Placental epithelial cell (primary cell): ENCODE measurements around the gene MTA3. TPM values are rescaled to one million over a fixed set of nuclear protein-coding genes. Genes with fewer than 3 reads are reported as not detected.

Experiments used
- small RNA-seq: library from RNA; depleted of rRNA; stranded (forward); fragments of <200 nt; gene quantifications from one replicate; pipeline ENCODE3, GENCODE V24; 2012
- total RNA-seq: library from RNA; depleted of rRNA; stranded (reverse); fragments of >200 nt; gene quantifications from 2 replicates; pipeline ENCODE4 v1.2.3, GENCODE V29; 2012

MTA3 gene
- 29.0 and 36.1 TPM in 2 replicates for total RNA-seq

GRCh38 chr2:42568401-42569115, at the start of gene MTA3:
Gene MTA3, plus strand, starts transcription at chr2:42568632. Its CDS starts 114 bp downstream, at chr2:42568746.

DNA sequence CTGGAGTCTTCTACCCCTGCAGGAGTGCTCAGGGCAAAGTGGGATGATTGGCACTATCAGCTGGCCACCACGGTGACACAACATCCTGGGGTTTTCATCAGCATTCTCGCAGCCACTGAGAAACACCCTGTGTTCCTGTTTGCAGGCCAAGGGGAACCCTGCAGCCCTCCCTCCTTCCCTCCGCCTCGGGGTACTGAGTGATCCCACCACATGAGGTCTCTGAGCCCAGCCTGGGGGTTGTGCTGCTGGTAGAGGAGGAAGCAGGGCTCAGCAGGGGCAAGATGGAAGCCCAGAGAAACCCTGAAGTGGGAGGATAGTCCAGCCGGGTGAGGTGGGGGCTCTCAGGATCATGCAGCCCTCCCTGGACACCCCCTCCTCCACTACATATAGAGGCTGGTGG, 195.7 kb downstream of the MTA3 start, which contains the start of gene OXER1:
Gene OXER1, minus strand, starts transcription at position 40 of the 400 bp plus-strand sequence. CDS start 73 bp downstream, outside the sequence.

GRCh38 chr2:42792583-42793333, 224.3 kb downstream of the MTA3 start, which contains the start of gene HAAO:
Gene HAAO, minus strand, starts transcription at chr2:42792583. Its CDS starts 47 bp downstream, at chr2:42792536.

Small RNA genes lying within 50 kb of the gene (small RNA-seq; reads per million reads assigned to genes)
- gene AC074375.1 (not detected), gene RNU6-137P (not detected)

Other genes starting within 250 kb of the MTA3 start
- gene COX7A2L, start 207.4 kb upstream of the MTA3 start, total RNA-seq, result 140 and 185 TPM in 2 replicates
- gene KCNG3, start 74.7 kb upstream of the MTA3 start, total RNA-seq, result not detected in 2 replicates
- gene OXER1, start 195.5 kb downstream of the MTA3 start, total RNA-seq, result 1.1 and 2.0 TPM in 2 replicates
- gene HAAO, start 224.0 kb downstream of the MTA3 start, total RNA-seq, result 5.4 and 11.8 TPM in 2 replicates